CD4-positive, alpha-beta T cell (primary cell): ENCODE results near the gene GPRC5B. TPM values are rescaled to one million over a fixed set of nuclear protein-coding genes. Genes with fewer than 3 reads are reported as not detected.

ENCODE experiments used
- ATAC-seq: fragments of 200-7000 bp; cut with Tn5 transposase; one replicate; pipeline ENCODE4 v1.10.0; 2022; ENCODE audit warnings: mild to moderate bottlenecking; ENCODE audit not compliant: poor library complexity
- CTCF ChIA-PET: fragments of 350-600 bp; sonication (Branson Sonifier 250); formaldehyde crosslinking; loops from one replicate; lab custom pipeline; 2021; ENCODE audit warnings: antibody characterized with exemption, inconsistent platforms; lab: Charles Lee
- POLR2A ChIA-PET: fragments of 350-600 bp; sonication (Branson Sonifier 250); formaldehyde crosslinking; loops from one replicate; lab custom pipeline; 2021; ENCODE audit warnings: antibody characterized with exemption, inconsistent platforms; lab: Charles Lee
- DNase-seq, 14 experiments: peaks; one replicate each; pipeline ENCODE4 v3.0.0-alpha.2; 2013 to 2020; ENCODE audit warnings: mixed read lengths in 2 of 14
- H3K27ac ChIP-seq, 2 donors: one replicate each; pipeline versions ENCODE4 v1.5.1 to v1.7.0; 2013; ENCODE audit warnings: low read length in 2 of 2, low read depth in 1 of 2, mild to moderate bottlenecking in 1 of 2
- H3K27me3 ChIP-seq, 2 experiments: 1 replicate in 1 of 2; 2 replicates in 1 of 2; pipeline versions ENCODE4 v1.6.1 to v1.7.0; 2013; ENCODE audit warnings: low read length in 2 of 2, control low read depth in 1 of 2, mild to moderate bottlenecking in 1 of 2, moderate library complexity in 1 of 2; ENCODE audit not compliant: insufficient read depth in 2 of 2, control insufficient read depth in 1 of 2
- H3K36me3 ChIP-seq: one replicate; pipeline ENCODE4 v1.6.1; 2013; ENCODE audit warnings: low read length, control low read depth; ENCODE audit not compliant: insufficient read depth
- H3K4me1 ChIP-seq: one replicate; pipeline ENCODE4 v1.6.1; 2013; ENCODE audit warnings: low read length, control low read depth; ENCODE audit not compliant: insufficient read depth
- H3K4me3 ChIP-seq: one replicate; pipeline ENCODE4 v1.5.1; 2013; ENCODE audit warnings: mild to moderate bottlenecking, low read length, moderate library complexity
- H3K9me3 ChIP-seq, 2 experiments: 1 replicate in 1 of 2; 2 replicates in 1 of 2; pipeline versions ENCODE4 v1.6.1 to v1.7.0; 2013; ENCODE audit warnings: low read length in 2 of 2, mild to moderate bottlenecking in 2 of 2, control low read depth in 1 of 2, moderate library complexity in 1 of 2; ENCODE audit not compliant: control insufficient read depth in 1 of 2, insufficient read depth in 1 of 2
- H3K27ac Mint-ChIP-seq: one replicate; pipeline ENCODE4 v1.8.0; 2020; ENCODE audit warnings: mixed read lengths
- H3K27me3 Mint-ChIP-seq: one replicate; pipeline ENCODE4 v1.8.0; 2021; ENCODE audit warnings: mixed read lengths
- H3K36me3 Mint-ChIP-seq: one replicate; pipeline ENCODE4 v1.8.0; 2021; ENCODE audit warnings: low read depth, mixed read lengths
- H3K4me1 Mint-ChIP-seq: one replicate; pipeline ENCODE4 v1.8.0; 2021; ENCODE audit warnings: low read depth, mixed read lengths
- H3K4me3 Mint-ChIP-seq: one replicate; pipeline ENCODE4 v1.8.0; 2020; ENCODE audit warnings: mild to moderate bottlenecking, mixed read lengths
- H3K9me3 Mint-ChIP-seq: one replicate; pipeline ENCODE4 v1.8.0; 2020; ENCODE audit warnings: mixed read lengths
- CTCF ChIP-seq: fragments of 200-600 bp; IDR thresholded peaks from one replicate; pipeline ENCODE4 v1.8.0; 2022; ENCODE audit warnings: antibody characterized with exemption, mild to moderate bottlenecking
- intact Hi-C, 2 experiments: fragments of 100-400 bp; cut with DNase I in 1 of 2; cut with micrococcal nuclease in 1 of 2; formaldehyde crosslinking; loops; one replicate each; pipeline versions ENCODE4 v1.15.1 to v1.9.0; 2023 to 2025; cut with DNase I, micrococcal nuclease
- total RNA-seq, 174 experiments: library from RNA in 2 of 174; stranded (reverse) in 2 of 174; gene quantifications; one replicate each; pipeline ENCODE4 v1.2.3 and lab custom pipeline; 2021 to 2026

Gene GPRC5B
- total RNA-seq, 2 experiments from 2014 or later = 0.47 to 0.75 TPM

GRCh38 chr16:19911204-19911603 lies 26.6 kb upstream of the GPRC5B start:
- Histone ChIP-seq H3K4me1 (peaks cover 10% of the 10 kb centered on the region), H3K27ac (no peak overlapping the region), H3K4me3 (no peak overlapping the region), H3K27me3 (peaks cover 0 to 3% of the 10 kb centered on the region in 2 experiments), H3K36me3 (no peaks in the 10 kb centered on the region), H3K9me3 (no peaks in the 10 kb centered on the region)
- Mint-ChIP-seq H3K4me1 (peaks cover 10% of the 10 kb centered on the region), H3K4me3 (no peak overlapping the region), H3K27me3 (peaks cover 24% of the 10 kb centered on the region), H3K36me3 (no peaks in the 10 kb centered on the region), H3K27ac (no peak overlapping the region), H3K9me3 (no peaks in the 10 kb centered on the region)
- no peak for TF ChIP-seq CTCF
- DNase-seq = no peak
- ChIA-PET CTCF (no interaction called here), POLR2A (no interaction called here)
- intact Hi-C loops = no loop called here
- ATAC-seq = no peak

- intact Hi-C loops = no loop called here
- no peak overlapping the region for H3K4me3 ChIP-seq
- H3K27me3 ChIP-seq = peaks cover 0 to 3% of the 10 kb centered on the region in 2 experiments
- ChIA-PET CTCF (no interaction called here), POLR2A (no interaction called here)
- Mint-ChIP-seq H3K27me3 (peaks cover 24% of the 10 kb centered on the region), H3K36me3 (no peaks in the 10 kb centered on the region), H3K27ac (no peak overlapping the region), H3K4me3 (no peak overlapping the region), H3K9me3 (no peaks in the 10 kb centered on the region), H3K4me1 (peaks cover 10% of the 10 kb centered on the region)
- H3K9me3 ChIP-seq = no peaks in the 10 kb centered on the region
- no peak for DNase-seq
- ATAC-seq = no peak
- TF ChIP-seq CTCF = no peak
- no peaks in the 10 kb centered on the region for H3K36me3 ChIP-seq
- peaks cover 10% of the 10 kb centered on the region for H3K4me1 ChIP-seq
- no peak overlapping the region for H3K27ac ChIP-seq
Measured at GRCh38 chr16:19909750-19910322, 25.2 kb upstream of the GPRC5B start.

- POLR2A ChIA-PET = no interaction called here
- no peaks in the 10 kb centered on the region for H3K9me3 Mint-ChIP-seq
Measured at GRCh38 chr16:19908921-19909320, 24.3 kb upstream of the GPRC5B start.

More at GRCh38 chr16:19908921-19909320, 24.3 kb upstream of the GPRC5B start:
- DNase-seq (no peak), ATAC-seq (no peak)
- no peaks in the 10 kb centered on the region for H3K36me3 Mint-ChIP-seq
- no peaks in the 10 kb centered on the region for H3K9me3 ChIP-seq
- H3K4me3 Mint-ChIP-seq = no peak overlapping the region
- CTCF ChIA-PET = no interaction called here
- TF ChIP-seq CTCF = no peak
- H3K27me3 Mint-ChIP-seq = peaks cover 24% of the 10 kb centered on the region
- peaks cover 10% of the 10 kb centered on the region for H3K4me1 Mint-ChIP-seq
- no peak overlapping the region for H3K27ac Mint-ChIP-seq
- intact Hi-C loops = no loop called here
- no peak overlapping the region for H3K27ac ChIP-seq
- no peaks in the 10 kb centered on the region for H3K36me3 ChIP-seq
- H3K27me3 ChIP-seq = peaks cover 0 to 3% of the 10 kb centered on the region in 2 experiments
- peaks cover 10% of the 10 kb centered on the region for H3K4me1 ChIP-seq
- H3K4me3 ChIP-seq = no peak overlapping the region
